NCI-H524 treated with DMSO at 0.1 percent for 48 hours (cell line): ENCODE measurements around the gene CDHR1.

Experiments
- DNase-seq: peaks from one replicate; lab custom pipeline; 2025; lab: John Stamatoyannopoulos, UW

CDHR1 gene

GRCh38 chr10:84201244-84201606 is 6.9 kb downstream of the CDHR1 start:
- no peak for DNase-seq

- no peak for DNase-seq
These were observed 7.3 kb downstream of the CDHR1 start for GRCh38 chr10:84201682-84202081.

- DNase-seq = no peak
These were observed 8.0 kb downstream of the CDHR1 start for GRCh38 chr10:84202349-84202748.

- no peak for DNase-seq
These were observed 9.8 kb downstream of the CDHR1 start for GRCh38 chr10:84204122-84204521.

GRCh38 chr10:84204610-84205009 is 10.3 kb downstream of the CDHR1 start:
- no peak for DNase-seq

- no peak for DNase-seq
These were observed 10.9 kb downstream of the CDHR1 start for GRCh38 chr10:84205049-84205852.

- DNase-seq = no peak
These were observed 11.7 kb downstream of the CDHR1 start for GRCh38 chr10:84205853-84206525.

GRCh38 chr10:84208023-84208422 is 13.7 kb downstream of the CDHR1 start:
- no peak for DNase-seq

GRCh38 chr10:84211566-84211965 is 17.2 kb downstream of the CDHR1 start:
- no peak for DNase-seq

GRCh38 chr10:84212014-84212413 is 17.7 kb downstream of the CDHR1 start:
- DNase-seq = no peak

- no peak for DNase-seq
These were observed 18.7 kb downstream of the CDHR1 start for GRCh38 chr10:84213076-84213475.

GRCh38 chr10:84214046-84214572 is 19.8 kb downstream of the CDHR1 start:
- DNase-seq = no peak

- DNase-seq = no peak
These were observed 20.4 kb downstream of the CDHR1 start for GRCh38 chr10:84214612-84215235.

GRCh38 chr10:84216834-84217233 is 22.5 kb downstream of the CDHR1 start:
- DNase-seq = no peak

GRCh38 chr10:84217746-84218145 is 23.4 kb downstream of the CDHR1 start:
- no peak for DNase-seq

- no peak for DNase-seq
These were observed 27.6 kb downstream of the CDHR1 start for GRCh38 chr10:84221916-84222315.

- no peak for DNase-seq
These were observed 30.2 kb downstream of the CDHR1 start for GRCh38 chr10:84224411-84225028.

GRCh38 chr10:84225427-84226173 is 31.3 kb downstream of the CDHR1 start, which contains the start of gene LRIT2:
Gene LRIT2, minus strand, starts transcription at chr10:84225544. Its CDS starts 24 bp downstream, at chr10:84225520.
- no peak for DNase-seq

- DNase-seq = no peak
These were observed 32.3 kb downstream of the CDHR1 start for GRCh38 chr10:84226616-84227015.

GRCh38 chr10:84227810-84228209 is 33.5 kb downstream of the CDHR1 start:
- no peak for DNase-seq

- no peak for DNase-seq
These were observed 36.0 kb downstream of the CDHR1 start for GRCh38 chr10:84230359-84230758.

GRCh38 chr10:84232376-84232775 is 38.0 kb downstream of the CDHR1 start:
- no peak for DNase-seq
